Fibroblast of the aortic adventitia (primary cell): ENCODE results near the gene BTN3A1. TPM values are rescaled to one million over a fixed set of nuclear protein-coding genes. Genes with fewer than 3 reads are reported as not detected.
"Not testable (repeated sequence)": the region's sequence is repeated elsewhere in the genome, so short reads cannot be mapped to it uniquely, and the experiment has no call there.

Source experiments
- DNase-seq: peaks from one replicate; pipeline ENCODE4 v3.0.0-alpha.2; 2010; ENCODE audit warnings: low read depth
- H3K4me3 ChIP-seq: 2 replicates; pipeline ENCODE4 v1.5.1; 2011; ENCODE audit warnings: low read depth, mild to moderate bottlenecking, control low read depth, low read length, moderate library complexity
- CTCF ChIP-seq: IDR thresholded peaks from 2 replicates; pipeline ENCODE4 v1.5.1; 2011; ENCODE audit warnings: mild to moderate bottlenecking, low read length, control low read depth, inconsistent platforms; ENCODE audit not compliant: insufficient read depth
- total RNA-seq: library from RNA; depleted of rRNA; stranded (reverse); fragments of >200 nt; gene quantifications from 2 replicates; pipeline ENCODE4 v1.2.3, GENCODE V29; 2012; ENCODE audit warnings: low replicate concordance

Gene BTN3A1
- total RNA-seq, 1 donor, result 24.0 TPM

- peak overlapping the region; percentile 6 for H3K4me3 ChIP-seq
- no peak for DNase-seq
- TF ChIP-seq CTCF, result no peak
These were observed 35.6 kb upstream of the BTN3A1 start for GRCh38 chr6:26366504-26366903.

- DNase-seq, result no peak
- no peak overlapping the region for H3K4me3 ChIP-seq
- no peak for TF ChIP-seq CTCF
These were observed 35.0 kb upstream of the BTN3A1 start for GRCh38 chr6:26367114-26367513.

- not testable (repeated sequence) for H3K4me3 ChIP-seq, DNase-seq
These were observed 30.3 kb upstream of the BTN3A1 start for GRCh38 chr6:26371813-26372212.

GRCh38 chr6:26372308-26373144 lies 29.5 kb upstream of the BTN3A1 start:
- TF ChIP-seq CTCF, result no peak
- no peak overlapping the region for H3K4me3 ChIP-seq
- no peak for DNase-seq

GRCh38 chr6:26375270-26375669 lies 26.8 kb upstream of the BTN3A1 start:
- no peak overlapping the region for H3K4me3 ChIP-seq
- TF ChIP-seq CTCF, result no peak
- DNase-seq, result no peak

- no peak overlapping the region for H3K4me3 ChIP-seq
- no peak for TF ChIP-seq CTCF
- DNase-seq, result no peak
These were observed 24.4 kb upstream of the BTN3A1 start for GRCh38 chr6:26377719-26378118.

GRCh38 chr6:26378143-26378542 lies 23.9 kb upstream of the BTN3A1 start:
- DNase-seq, H3K4me3 ChIP-seq: not testable (repeated sequence)

GRCh38 chr6:26379292-26379691 lies 22.8 kb upstream of the BTN3A1 start:
- H3K4me3 ChIP-seq, result no peak overlapping the region
- no peak for TF ChIP-seq CTCF
- peak; percentile 61 for DNase-seq
